Measurements from ENCODE around the gene CRTAC1. TPM values are rescaled to one million over a fixed set of nuclear protein-coding genes. Genes with fewer than 3 reads are reported as not detected.

The CRTAC1 gene
- polyA plus RNA-seq, 1 of the 3 experiments (the other 2 are of a cell fraction) = 0.05 TPM

DNA sequence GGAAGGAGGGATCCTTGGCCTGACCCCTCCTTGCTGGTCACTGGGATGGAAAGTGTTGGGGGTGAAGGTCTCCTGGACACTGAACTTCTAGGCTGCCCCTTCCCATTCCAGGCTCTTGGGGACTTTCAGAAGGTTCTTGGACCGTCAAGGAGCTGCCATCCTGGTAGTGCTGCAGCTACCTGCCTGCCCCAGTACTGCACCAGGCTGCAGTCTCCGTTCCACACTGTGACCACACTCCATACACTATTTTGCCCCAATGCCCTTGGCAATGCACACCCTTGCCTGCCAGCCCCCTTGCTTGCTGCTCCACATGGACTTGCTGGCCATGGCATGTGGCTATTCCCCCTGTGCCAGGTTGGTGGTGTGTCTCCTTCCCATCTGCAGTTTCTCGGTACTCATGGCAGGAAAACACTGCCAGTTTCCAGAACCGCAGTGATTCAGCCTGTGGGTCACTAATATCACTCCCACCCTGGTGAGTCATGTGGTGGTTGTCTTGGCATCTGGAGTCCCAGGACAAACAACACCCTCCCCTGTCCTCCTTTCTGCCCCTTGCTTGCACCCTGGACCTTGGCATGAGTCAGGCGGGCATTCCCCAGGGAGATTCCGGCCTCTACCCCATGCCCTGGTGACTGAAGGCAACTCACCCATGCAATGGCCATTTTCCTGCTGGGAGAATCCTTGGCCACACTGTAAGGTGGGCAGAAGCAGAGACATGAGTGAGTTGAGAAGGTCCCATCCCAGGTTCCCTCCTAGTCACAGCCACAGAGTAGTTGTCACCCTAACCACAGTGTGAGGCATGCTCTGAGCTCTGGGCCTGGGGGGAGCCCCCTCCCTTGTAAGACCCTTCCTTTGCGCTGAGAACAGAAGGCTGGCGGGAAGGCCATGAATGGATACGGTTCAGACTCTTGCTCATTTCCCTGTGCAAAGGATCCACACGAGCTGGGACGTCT, 148.0 kb downstream of the CRTAC1 start (continued):
- TF ChIP-seq GABPA (IDR thresholded peaks at IDR 0.05; ENCODE audit: low read depth) (0 out of 2 replicates have a peak, but pooled peaks have one; percentile 19), EZH2phosphoT487 (IDR thresholded peaks at IDR 0.05; ENCODE audit: borderline replicate concordance, low read depth) (no peak), RCOR1 (IDR thresholded peaks at IDR 0.05; ENCODE audit: low read length) (no peak), NRF1 (IDR thresholded peaks at IDR 0.05; ENCODE audit: low read depth, low read length) (no peak), ELF1 (IDR thresholded peaks at IDR 0.05) (peak; percentile 45; the same call in 1 of the 2 replicates), POLR2AphosphoS5 (IDR thresholded peaks at IDR 0.05; ENCODE audit: low read depth, low read length) (peak; percentile 68; the same call in 1 of the 2 replicates), EP300 (IDR thresholded peaks at IDR 0.05; ENCODE audit: borderline replicate concordance in 1 of 2, low read depth in 1 of 2, low read length in 1 of 2) (peak in 1 of 2 experiments; percentile 86; a peak in 2 of 4 replicates), FOSL2 (IDR thresholded peaks at IDR 0.05; ENCODE audit: borderline replicate concordance, low read depth) (peak; percentile 99), MEF2A (IDR thresholded peaks at IDR 0.05; ENCODE audit: borderline replicate concordance, low read depth) (peak; percentile 58; the same call in 1 of the 2 replicates), RXRA (IDR thresholded peaks at IDR 0.05; ENCODE audit: borderline replicate concordance, low read depth) (peak; percentile 100), GATA2 (CRISPR knock-in tag; IDR thresholded peaks at IDR 0.05) (no peak)
- TF ChIP-seq, protein P1, sequence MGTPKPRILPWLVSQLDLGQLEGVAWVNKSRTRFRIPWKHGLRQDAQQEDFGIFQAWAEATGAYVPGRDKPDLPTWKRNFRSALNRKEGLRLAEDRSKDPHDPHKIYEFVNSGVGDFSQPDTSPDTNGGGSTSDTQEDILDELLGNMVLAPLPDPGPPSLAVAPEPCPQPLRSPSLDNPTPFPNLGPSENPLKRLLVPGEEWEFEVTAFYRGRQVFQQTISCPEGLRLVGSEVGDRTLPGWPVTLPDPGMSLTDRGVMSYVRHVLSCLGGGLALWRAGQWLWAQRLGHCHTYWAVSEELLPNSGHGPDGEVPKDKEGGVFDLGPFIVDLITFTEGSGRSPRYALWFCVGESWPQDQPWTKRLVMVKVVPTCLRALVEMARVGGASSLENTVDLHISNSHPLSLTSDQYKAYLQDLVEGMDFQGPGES (IDR thresholded peaks at IDR 0.05; ENCODE audit: low read depth, low read length) = no peak

- Histone ChIP-seq H3K27me3 (ENCODE audit: insufficient read depth) (no peaks in the 10 kb centered on the region), H3K36me3 (replicated peaks in 1 of 2; ENCODE audit: control insufficient read depth in 1 of 2, insufficient read depth in 2 of 2, low read length in 1 of 2) (no peaks in the 10 kb centered on the region), H3K27ac (ENCODE audit: low read depth in 2 of 2, low read length in 1 of 2) (no peak overlapping the region), H3K79me2 (ENCODE audit: insufficient read depth) (no peaks in the 10 kb centered on the region), H3K9me2 (no peaks in the 10 kb centered on the region), H3K4me2 (no peak overlapping the region), H3K9ac (no peak overlapping the region), H3K9me3 (no peaks in the 10 kb centered on the region), H4K20me1 (ENCODE audit: insufficient read depth) (no peaks in the 10 kb centered on the region), H3F3A (replicated peaks; ENCODE audit: insufficient read depth) (no peaks in the 10 kb centered on the region), H3K4me3 (ENCODE audit: low read depth in 2 of 2, low read length in 1 of 2) (no peak overlapping the region), H3K4me1 (ENCODE audit: control insufficient read depth in 1 of 2, insufficient read depth in 2 of 2, low read depth in 1 of 2, low read length in 1 of 2) (peaks cover 9 to 11% of the 10 kb centered on the region in 2 experiments; a peak in 2 of 4 replicates), H2AFZ (ENCODE audit: low read depth) (no peak overlapping the region)
- 93% methylated on average over 3 of the region's 10 CpGs for WGBS (ENCODE audit: low lambda C conversion rate)
- ChIA-PET CTCF (interaction anchor here (0.7 to 4.3 kb wide), 9 partner anchors 8 to 166 kb away, joined by 3 to 27 read pairs (median 3); partner anchors contain the start of gene MARVELD1), POLR2A (interaction anchor here (0.7 kb wide), 1 partner anchor 254 kb away, joined by 3 read pairs; the partner anchor contains the start of gene R3HCC1L)
- no peak for DNase-seq
- TF ChIP-seq, protein P1 (IDR thresholded peaks at IDR 0.05; ENCODE audit: low read depth, low read length) = no peak
- TF ChIP-seq RAD21 (IDR thresholded peaks at IDR 0.05; ENCODE audit: low read length) (no peak), NFIC (IDR thresholded peaks at IDR 0.05; ENCODE audit: borderline replicate concordance) (no peak), FOXM1 (IDR thresholded peaks at IDR 0.05; ENCODE audit: low read depth) (no peak), MXI1 (IDR thresholded peaks at IDR 0.05; ENCODE audit: low read depth, low read length) (no peak), MAX (IDR thresholded peaks at IDR 0.05; ENCODE audit: low read depth) (no peak), POLR2AphosphoS5 (IDR thresholded peaks at IDR 0.05; ENCODE audit: low read depth, low read length) (no peak), FOSL2 (IDR thresholded peaks at IDR 0.05; ENCODE audit: borderline replicate concordance, low read depth) (no peak), RFX5 (IDR thresholded peaks at IDR 0.05; ENCODE audit: low read length) (no peak), RXRA (IDR thresholded peaks at IDR 0.05; ENCODE audit: borderline replicate concordance, low read depth) (no peak), FOXJ3 (CRISPR knock-in tag; IDR thresholded peaks at IDR 0.05) (no peak), CTCF (IDR thresholded peaks at IDR 0.05) (no peak), JUND (IDR thresholded peaks at IDR 0.05) (no peak), NRF1 (IDR thresholded peaks at IDR 0.05; ENCODE audit: low read depth, low read length) (no peak), MEF2A (IDR thresholded peaks at IDR 0.05; ENCODE audit: borderline replicate concordance, low read depth) (no peak), EZH2phosphoT487 (IDR thresholded peaks at IDR 0.05; ENCODE audit: borderline replicate concordance, low read depth) (no peak)
- TF ChIP-seq, protein P2, sequence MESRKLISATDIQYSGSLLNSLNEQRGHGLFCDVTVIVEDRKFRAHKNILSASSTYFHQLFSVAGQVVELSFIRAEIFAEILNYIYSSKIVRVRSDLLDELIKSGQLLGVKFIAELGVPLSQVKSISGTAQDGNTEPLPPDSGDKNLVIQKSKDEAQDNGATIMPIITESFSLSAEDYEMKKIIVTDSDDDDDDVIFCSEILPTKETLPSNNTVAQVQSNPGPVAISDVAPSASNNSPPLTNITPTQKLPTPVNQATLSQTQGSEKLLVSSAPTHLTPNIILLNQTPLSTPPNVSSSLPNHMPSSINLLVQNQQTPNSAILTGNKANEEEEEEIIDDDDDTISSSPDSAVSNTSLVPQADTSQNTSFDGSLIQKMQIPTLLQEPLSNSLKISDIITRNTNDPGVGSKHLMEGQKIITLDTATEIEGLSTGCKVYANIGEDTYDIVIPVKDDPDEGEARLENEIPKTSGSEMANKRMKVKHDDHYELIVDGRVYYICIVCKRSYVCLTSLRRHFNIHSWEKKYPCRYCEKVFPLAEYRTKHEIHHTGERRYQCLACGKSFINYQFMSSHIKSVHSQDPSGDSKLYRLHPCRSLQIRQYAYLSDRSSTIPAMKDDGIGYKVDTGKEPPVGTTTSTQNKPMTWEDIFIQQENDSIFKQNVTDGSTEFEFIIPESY (IDR thresholded peaks at IDR 0.05; ENCODE audit: borderline replicate concordance, low read depth) = no peak
These were observed 150.3 kb downstream of the CRTAC1 start for GRCh38 chr10:97880109-97880508.
